ENCODE measurements around the gene SMIM20.

The SMIM20 gene

GRCh38 chr4:25954293-25954904, 40.4 kb downstream of the SMIM20 start:
- no peak for DNase-seq (ENCODE audit: low spot score)

- DNase-seq (ENCODE audit: low spot score), result no peak
Observed at GRCh38 chr4:25955705-25956104, 41.7 kb downstream of the SMIM20 start.

GRCh38 chr4:25956260-25956659, 42.2 kb downstream of the SMIM20 start:
- DNase-seq (ENCODE audit: low spot score), result no peak

- DNase-seq (ENCODE audit: low spot score), result no peak
Observed at GRCh38 chr4:25958110-25958509, 44.1 kb downstream of the SMIM20 start.

GRCh38 chr4:25962393-25962792, 48.4 kb downstream of the SMIM20 start:
- no peak for DNase-seq (ENCODE audit: low spot score)

GRCh38 chr4:25965629-25966028, 51.6 kb downstream of the SMIM20 start:
- DNase-seq (ENCODE audit: low spot score), result no peak

GRCh38 chr4:25966171-25966570, 52.2 kb downstream of the SMIM20 start:
- DNase-seq (ENCODE audit: low spot score), result no peak

- DNase-seq (ENCODE audit: low spot score), result no peak
Observed at GRCh38 chr4:25969374-25970155, 55.5 kb downstream of the SMIM20 start.

- DNase-seq (ENCODE audit: low spot score), result no peak
Observed at GRCh38 chr4:25970226-25970675, 56.2 kb downstream of the SMIM20 start.

- DNase-seq (ENCODE audit: low spot score), result no peak
Observed at GRCh38 chr4:25970691-25971432, 56.8 kb downstream of the SMIM20 start.

- DNase-seq (ENCODE audit: low spot score), result no peak
Observed at GRCh38 chr4:25972366-25972765, 58.3 kb downstream of the SMIM20 start.

- no peak for DNase-seq (ENCODE audit: low spot score)
Observed at GRCh38 chr4:25972984-25973745, 59.1 kb downstream of the SMIM20 start.

GRCh38 chr4:25976780-25977179, 62.8 kb downstream of the SMIM20 start:
- no peak for DNase-seq (ENCODE audit: low spot score)

- no peak for DNase-seq (ENCODE audit: low spot score)
Observed at GRCh38 chr4:25977397-25978170, 63.6 kb downstream of the SMIM20 start.

- no peak for DNase-seq (ENCODE audit: low spot score)
Observed at GRCh38 chr4:25978327-25978726, 64.3 kb downstream of the SMIM20 start.

All from activated CD4-positive, alpha-beta T cell treated with anti-CD3 and anti-CD28 coated beads, Interleukin-2, Interleukin-4, amounts not matched to agents 100 ng/mL and 50 ng/mL, durations not matched to agents 16 hours and 8 hours (primary cell).